IPS-18c (cell line): ENCODE measurements around the gene GDPD5.

Experiments
- H3K4me3 ChIP-seq: 2 replicates; pipeline ENCODE4 v1.7.0; 2013; ENCODE audit warnings: low read depth, mild to moderate bottlenecking, low read length, moderate library complexity; ENCODE audit not compliant: insufficient read depth
- H3K9me3 ChIP-seq: one replicate; pipeline ENCODE4 v1.6.1; 2013; ENCODE audit warnings: mild to moderate bottlenecking, low read length, moderate library complexity; ENCODE audit not compliant: control insufficient read depth, insufficient read depth

Gene GDPD5

DNA sequence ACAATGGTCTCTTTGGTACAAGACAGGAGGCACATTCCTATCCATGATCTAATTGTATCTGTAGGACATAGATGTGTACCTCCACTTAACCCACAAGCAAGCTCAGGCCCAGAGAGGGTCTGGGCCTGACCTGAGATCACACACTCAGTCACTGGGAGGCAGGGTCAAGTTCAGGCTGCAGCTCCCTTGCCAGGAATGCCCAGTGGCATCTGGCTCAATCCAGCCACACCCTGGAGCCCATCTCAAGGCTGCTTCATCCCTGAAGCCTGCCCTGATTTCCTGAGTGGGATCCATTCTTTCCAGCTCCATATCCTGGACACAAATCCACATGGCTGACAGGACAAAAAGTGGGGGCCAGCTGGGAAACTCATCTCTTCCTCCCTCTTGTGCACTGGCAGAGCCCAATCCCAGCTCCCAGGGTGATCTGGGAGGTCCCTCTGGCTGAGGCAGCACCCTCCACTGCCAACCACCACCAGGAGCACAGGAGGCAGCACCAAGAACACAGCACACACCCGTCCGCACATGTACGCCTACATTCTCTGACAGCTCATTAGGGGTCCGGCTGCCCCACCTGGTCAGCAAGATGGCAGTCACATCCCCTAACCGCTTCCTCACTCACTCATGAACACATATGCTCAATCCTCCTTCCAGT, 53.5 kb downstream of the GDPD5 start:
- Histone ChIP-seq H3K4me3 (no peak overlapping the region), H3K9me3 (no peaks in the 10 kb centered on the region)

DNA sequence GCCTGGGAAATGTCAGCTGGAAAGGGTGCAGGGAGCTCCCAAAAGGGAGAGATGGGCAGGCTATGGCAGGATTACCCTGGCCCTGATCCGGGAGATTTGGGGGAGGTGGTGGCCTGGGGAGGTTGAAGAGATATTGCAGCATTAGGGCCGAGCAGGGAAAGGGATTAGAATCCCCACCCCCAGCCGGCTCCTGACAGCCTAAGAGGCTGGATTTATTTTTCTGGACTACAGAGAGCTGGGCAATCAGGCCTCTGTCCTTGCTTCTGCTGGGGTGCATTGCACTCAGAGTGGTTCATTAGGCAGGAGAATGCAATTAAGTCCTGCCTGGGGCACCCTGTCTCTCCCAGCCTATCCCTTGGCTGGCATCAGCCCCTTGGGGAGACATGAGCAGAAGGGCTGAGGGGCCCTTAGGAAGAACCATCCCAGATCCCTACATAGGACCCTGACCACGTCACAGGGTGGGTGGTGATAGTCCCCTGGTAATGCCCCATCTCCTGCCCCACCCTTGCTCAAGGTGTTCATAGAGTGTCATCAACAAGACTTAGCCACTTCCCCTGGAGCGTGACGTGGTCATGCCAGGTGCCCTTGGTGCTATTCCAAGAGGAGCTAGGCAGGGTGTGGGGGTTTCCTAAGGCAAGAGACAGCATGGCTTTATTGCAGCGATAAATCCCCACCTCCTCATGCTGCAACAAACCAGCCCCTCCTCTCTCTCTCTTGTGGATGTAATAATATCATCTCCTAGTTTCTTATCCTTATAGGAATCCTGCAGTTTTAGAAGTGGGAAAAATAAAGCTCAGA, 54.4 kb downstream of the GDPD5 start:
- no peak overlapping the region for H3K4me3 ChIP-seq
- H3K9me3 ChIP-seq, result no peaks in the 10 kb centered on the region

- H3K4me3 ChIP-seq, result no peak overlapping the region
Observed at GRCh38 chr11:75470476-75471080, 55.2 kb downstream of the GDPD5 start.

DNA sequence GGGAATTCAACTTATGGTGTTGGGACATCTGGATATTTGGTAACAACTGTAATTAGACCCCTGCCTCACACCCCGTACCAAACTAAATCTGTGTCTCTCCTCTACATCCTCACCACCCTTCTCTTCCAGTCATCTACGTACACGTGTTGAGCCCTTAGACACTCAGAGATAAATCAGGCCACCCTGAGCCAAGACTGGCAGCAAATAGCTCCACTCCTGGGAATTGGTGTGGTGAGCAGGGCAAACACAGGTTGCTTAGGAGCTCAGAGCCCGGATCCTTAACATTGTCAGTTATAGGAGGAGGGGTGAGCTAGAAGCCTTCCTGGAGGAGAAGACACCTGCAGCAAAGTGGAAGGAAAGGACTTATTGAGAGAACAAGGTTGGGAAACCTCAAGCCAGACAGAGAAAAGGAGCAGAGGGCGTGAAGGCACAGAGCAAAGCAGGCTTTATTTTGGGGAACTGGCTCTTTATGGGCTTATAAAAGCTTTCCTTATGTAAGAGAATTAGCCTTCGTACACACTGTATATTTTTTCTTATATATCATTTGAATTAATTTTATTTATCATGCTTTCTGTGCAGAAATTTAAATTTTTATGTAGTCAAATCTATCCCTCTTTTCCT, 55.8 kb downstream of the GDPD5 start:
- no peaks in the 10 kb centered on the region for H3K9me3 ChIP-seq
- H3K4me3 ChIP-seq, result no peak overlapping the region

More at GRCh38 chr11:75470476-75471080, 55.2 kb downstream of the GDPD5 start:
- H3K9me3 ChIP-seq, result no peaks in the 10 kb centered on the region

DNA sequence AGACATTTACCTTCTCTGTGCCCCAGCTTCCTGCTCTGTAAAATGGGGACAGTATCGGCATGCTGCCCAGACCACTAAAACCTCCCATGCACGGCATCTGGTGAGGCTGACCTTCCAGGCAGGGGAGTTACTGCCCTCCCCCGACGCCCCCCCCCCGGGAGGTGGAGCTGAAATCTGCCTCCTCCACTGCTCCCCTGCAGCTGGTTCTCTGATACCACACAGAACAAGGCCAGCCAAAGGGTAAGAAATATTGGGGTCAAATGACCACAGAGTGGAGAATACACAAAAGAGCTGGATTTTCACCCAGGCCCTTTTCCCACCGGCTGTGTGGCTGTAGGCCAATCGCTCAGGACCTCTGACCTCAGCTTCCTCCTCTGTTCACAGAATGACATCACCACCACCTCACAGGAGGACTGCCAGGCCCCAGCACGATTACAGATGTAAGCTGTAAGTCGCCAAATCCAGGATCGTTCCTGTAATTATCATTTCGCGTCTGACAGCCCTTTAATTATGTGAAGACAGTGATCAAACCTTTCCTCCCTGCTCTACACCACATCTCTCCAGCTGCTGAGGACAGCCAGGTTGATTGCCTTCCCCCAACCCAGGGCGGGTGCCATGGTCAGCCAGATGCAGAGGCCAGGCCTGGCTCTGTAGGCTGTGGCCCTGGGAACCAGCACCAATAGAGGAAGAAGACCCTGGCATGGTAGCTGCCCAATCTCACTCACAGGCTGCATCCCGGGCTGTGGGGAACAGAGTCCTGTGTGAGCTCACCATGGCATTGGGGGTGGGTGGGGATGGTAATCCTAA, 57.0 kb downstream of the GDPD5 start:
- Histone ChIP-seq H3K4me3 (no peak overlapping the region), H3K9me3 (no peaks in the 10 kb centered on the region)

- H3K4me3 ChIP-seq, result no peak overlapping the region
- H3K9me3 ChIP-seq, result no peaks in the 10 kb centered on the region
Observed at GRCh38 chr11:75467881-75468280, 57.9 kb downstream of the GDPD5 start.

GRCh38 chr11:75467311-75467710, 58.4 kb downstream of the GDPD5 start:
- Histone ChIP-seq H3K9me3 (no peaks in the 10 kb centered on the region), H3K4me3 (no peak overlapping the region)

DNA sequence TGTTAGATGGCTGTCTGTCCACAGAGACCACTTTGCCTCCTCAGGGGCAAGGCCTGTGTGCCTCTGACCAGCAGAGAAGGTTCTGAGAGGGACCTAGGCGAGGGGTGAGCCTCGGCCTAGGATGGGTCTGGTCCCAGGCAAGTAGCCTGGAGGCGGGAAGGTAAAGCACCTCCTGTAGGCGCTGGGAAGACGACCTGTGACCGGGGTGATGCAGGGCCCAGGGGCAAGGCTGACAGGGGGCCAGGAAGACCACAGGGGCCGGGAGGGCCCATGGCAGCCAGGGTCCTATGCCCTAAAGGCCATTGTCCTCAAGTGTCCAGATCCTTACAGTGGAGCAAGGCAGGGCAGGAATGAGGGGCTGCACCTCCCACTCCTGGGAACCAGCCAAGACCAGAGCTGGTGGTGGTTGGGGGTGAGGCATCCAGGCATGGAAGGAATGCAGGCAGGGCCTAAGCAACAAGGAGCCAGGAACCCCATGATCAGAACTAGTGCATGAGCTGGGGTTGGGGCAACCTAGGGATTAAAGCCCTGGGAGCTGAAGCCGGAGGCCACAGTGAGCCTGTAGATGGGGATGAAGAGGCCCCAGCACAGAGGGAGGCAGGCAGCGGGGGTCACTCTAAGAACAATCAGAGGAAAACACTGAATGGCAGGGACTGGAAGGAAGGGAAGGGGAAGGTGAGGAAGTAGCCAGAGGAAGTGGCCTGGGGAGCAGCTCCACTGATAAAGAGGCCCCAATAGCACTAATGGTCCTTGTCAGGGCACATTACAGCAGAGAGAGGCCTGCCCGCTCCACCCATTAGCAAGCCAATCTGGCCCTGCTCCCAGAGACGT, 59.8 kb downstream of the GDPD5 start:
- no peak overlapping the region; the same call in 1 of the 2 replicates for H3K4me3 ChIP-seq
- no peaks in the 10 kb centered on the region for H3K9me3 ChIP-seq

DNA sequence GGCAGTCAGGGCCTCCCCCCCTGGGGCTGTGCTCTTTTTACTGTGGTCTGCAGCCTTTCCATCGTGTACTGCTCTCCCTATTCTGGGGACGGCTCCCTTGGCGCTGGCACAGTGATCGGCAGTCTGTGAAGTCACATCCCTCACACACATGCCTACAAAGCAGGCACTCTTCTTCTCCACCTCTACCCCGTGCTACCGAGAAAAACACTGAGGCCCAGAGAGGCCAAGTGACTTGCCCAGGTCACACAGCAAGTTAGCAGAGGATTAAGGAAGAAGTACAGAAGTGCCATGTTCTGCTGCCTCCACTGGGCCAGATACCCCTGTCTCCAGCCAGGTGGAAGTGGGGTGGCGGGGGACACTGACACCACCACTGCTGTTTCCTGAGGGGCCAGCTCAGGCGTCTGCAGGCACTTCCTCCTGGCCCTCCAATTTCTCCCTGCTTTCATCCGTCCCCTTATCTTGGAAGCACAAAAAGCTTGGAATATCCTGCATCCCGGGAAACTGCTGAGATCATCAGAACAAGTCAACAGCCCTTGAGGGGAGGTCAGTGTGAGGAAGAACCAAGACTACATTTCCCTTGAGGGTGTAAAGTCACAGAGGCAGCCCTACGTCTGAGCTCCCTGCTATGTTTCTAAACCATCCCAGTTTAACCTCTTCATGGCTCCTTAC, 62.5 kb downstream of the GDPD5 start:
- no peaks in the 10 kb centered on the region for H3K9me3 ChIP-seq

GRCh38 chr11:75462117-75462653, 63.6 kb downstream of the GDPD5 start:
- H3K4me3 ChIP-seq, result no peak overlapping the region
- H3K9me3 ChIP-seq, result no peaks in the 10 kb centered on the region

More for the DNA sequence above, 62.5 kb downstream of the GDPD5 start:
- no peak overlapping the region for H3K4me3 ChIP-seq

- no peak overlapping the region for H3K4me3 ChIP-seq
- no peaks in the 10 kb centered on the region for H3K9me3 ChIP-seq
Observed at GRCh38 chr11:75461151-75461550, 64.6 kb downstream of the GDPD5 start.

DNA sequence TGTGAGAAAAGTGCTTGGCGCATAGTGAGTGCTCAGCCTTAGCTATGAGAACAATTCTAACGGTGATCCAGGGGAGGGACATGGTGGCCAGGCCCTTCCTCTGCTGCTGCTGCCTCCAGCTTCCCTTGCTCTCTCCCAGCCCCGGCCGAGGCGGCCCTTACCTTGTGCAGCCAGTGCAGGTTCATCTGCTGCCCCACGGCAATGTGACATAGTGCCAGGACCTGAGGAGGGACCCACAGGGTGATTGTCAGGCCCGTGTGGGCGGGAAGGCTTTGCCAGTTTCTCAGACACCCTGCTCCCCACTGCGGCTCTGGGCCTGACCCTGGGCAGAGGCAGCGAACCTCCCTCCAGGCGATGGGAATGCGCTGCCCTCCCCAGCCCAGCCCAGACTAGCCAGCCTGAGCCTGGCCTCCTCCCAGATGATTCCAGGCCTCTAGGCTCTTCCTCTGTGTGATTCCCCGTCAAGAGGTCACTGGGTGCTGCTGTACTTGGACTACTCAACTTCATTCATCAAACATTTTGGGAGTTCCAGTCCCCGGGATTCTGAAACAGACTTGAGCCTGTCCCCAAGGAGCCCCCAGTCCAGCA, 69.1 kb downstream of the GDPD5 start:
- Histone ChIP-seq H3K9me3 (no peaks in the 10 kb centered on the region), H3K4me3 (no peak overlapping the region)

DNA sequence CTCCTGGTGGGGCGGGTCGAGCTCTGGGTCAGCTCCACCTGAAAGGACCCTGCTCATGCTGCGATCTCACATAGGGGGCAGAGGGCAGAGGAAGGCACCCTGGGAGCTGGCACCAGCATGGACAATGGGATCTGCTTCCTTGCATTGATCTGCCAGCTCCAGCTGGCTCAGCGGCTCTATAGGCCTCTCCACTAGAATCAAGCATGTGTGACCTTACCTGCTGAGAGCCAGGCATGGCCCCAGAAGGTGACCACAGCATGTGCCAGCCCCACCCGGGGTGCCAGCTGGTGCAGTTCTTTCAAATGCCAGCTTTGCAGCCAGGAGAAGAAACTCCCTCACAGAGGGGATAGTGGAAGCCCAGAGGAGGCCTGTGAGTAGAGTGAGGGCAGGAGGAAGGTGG, 70.8 kb downstream of the GDPD5 start:
- no peak overlapping the region for H3K4me3 ChIP-seq
- H3K9me3 ChIP-seq, result no peaks in the 10 kb centered on the region

DNA sequence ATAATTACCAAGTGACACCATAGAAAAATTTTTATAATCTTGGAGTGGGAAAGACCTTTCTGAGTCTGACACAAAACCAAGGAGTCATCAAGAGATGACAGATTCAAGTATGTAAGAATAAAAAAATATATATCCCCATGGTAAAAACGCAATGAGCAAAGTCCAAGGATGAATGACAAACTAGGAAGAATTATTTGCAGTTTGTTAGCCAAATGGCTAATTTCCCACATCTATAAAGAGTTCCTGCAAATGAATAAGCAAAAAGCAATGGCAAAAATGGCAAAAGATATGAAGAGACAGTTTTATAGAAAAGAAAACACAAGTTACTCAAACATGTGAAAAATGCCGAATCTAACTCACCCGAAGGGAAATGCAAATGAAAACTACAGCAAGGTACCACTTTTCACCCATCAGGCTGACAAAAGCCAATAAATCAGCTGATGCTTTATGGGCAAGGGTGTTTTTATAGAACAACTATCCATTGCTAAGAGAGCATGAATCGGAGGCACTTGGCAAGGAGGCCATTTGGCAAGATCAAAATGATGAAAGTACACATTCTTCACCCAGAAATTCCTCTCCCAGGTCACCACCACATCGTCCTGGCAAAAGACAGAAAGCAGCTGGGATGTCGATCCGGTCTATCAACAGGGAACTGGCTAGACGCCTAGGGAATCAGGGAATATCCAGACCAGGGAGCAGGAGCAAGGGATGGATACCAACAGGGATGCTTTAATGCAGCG, 71.7 kb downstream of the GDPD5 start:
- H3K4me3 ChIP-seq, result no peak overlapping the region

More for the DNA sequence above, 71.7 kb downstream of the GDPD5 start:
- no peaks in the 10 kb centered on the region for H3K9me3 ChIP-seq
